ENCODE measurements around the gene LYPD6B. TPM values are rescaled to one million over a fixed set of nuclear protein-coding genes. Genes with fewer than 3 reads are reported as not detected.

The LYPD6B gene
- total RNA-seq, 2 donors from 2014 or later = 12.6 to 14.5 TPM

GRCh38 chr2:149015926-149016563 lies 22.5 kb upstream of the LYPD6B start:
- H3K27ac ChIP-seq (ENCODE audit: low read depth, low read length) = no peak overlapping the region
- no peak overlapping the region for H3K9ac ChIP-seq (ENCODE audit: extremely low read depth, low read length, poor library complexity, severe bottlenecking)
- H3K36me3 Mint-ChIP-seq (ENCODE audit: low read depth) = peaks cover 26% of the 10 kb centered on the region
- no peaks in the 10 kb centered on the region for H3K27me3 Mint-ChIP-seq (ENCODE audit: insufficient read depth)
- no peaks in the 10 kb centered on the region for H3K9me3 Mint-ChIP-seq
- no peaks in the 10 kb centered on the region for H3K27me3 ChIP-seq (ENCODE audit: control insufficient read depth, insufficient read depth, low read length, poor library complexity, severe bottlenecking)
- peaks cover 15% of the 10 kb centered on the region for H3K36me3 ChIP-seq (ENCODE audit: control insufficient read depth, insufficient read depth, low read length)
- TF ChIP-seq CTCF (conservative IDR thresholded peaks at IDR 0.05) = no peak
- no peak for DNase-seq
- H3K9me3 ChIP-seq (ENCODE audit: control insufficient read depth, low read length) = no peaks in the 10 kb centered on the region
- 87 to 94% methylated on average over 3 to 4 of the region's 4 CpGs for WGBS, 2 experiments (ENCODE audit: insufficient coverage in 1 of 2, insufficient read length in 1 of 2)
- H3K4me1 Mint-ChIP-seq = peaks cover 32% of the 10 kb centered on the region
- no peak overlapping the region for H3K4me3 Mint-ChIP-seq
- no peak overlapping the region for H3K4me3 ChIP-seq (ENCODE audit: low read length)
- no peak overlapping the region for H3K27ac Mint-ChIP-seq
- peaks cover 8% of the 10 kb centered on the region for H3K4me1 ChIP-seq (ENCODE audit: control insufficient read depth, insufficient read depth, low read length)

DNA sequence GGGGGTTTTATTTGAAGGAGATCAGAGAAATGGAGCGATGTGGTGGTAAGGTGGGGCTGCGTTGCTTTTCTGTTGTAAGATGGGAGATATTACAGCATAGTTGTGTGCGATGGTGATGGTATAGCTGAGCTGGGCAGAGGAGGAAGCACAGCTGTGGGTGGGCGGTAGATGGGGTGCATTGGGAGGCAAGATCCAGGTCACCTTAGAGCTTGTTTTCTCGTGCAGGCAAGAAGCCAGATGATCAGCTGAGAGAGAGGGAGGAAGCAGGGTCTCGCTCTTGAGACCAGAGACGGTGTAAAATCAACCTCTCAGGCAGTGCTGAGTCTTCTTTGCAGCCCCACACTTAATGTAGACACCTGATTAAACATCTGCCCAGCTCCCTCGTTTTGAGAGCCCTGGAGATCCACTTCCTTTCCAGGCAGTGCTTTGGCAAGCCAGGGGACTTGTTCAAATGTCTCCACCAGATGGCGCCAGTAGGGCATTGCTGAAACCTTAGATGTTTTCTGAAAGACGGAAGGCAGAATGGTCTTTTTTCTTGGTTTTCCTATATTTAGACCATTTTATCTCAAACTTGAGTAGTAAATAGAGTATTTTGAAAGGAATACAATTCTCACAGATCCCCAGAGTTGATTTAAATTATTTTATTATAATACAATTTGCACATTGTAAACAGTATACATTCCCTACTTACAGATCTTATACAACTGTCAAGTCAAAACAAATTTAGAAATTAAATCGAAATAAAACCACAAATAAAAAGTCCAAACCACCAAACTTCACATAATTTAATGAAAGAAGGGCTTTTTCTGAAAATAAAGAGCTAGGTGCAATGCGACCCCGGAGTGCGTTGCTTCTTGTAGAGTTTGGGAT lies 21.1 kb upstream of the LYPD6B start:
- no peaks in the 10 kb centered on the region for H3K9me3 Mint-ChIP-seq
- H3K36me3 ChIP-seq (ENCODE audit: control insufficient read depth, insufficient read depth, low read length) = peaks cover 7% of the 10 kb centered on the region
- no peak overlapping the region for H3K27ac Mint-ChIP-seq
- TF ChIP-seq CTCF (conservative IDR thresholded peaks at IDR 0.05) = peak; percentile 95
- no peaks in the 10 kb centered on the region for H3K27me3 Mint-ChIP-seq (ENCODE audit: insufficient read depth)
- no peaks in the 10 kb centered on the region for H3K27me3 ChIP-seq (ENCODE audit: control insufficient read depth, insufficient read depth, low read length, poor library complexity, severe bottlenecking)
- H3K4me1 Mint-ChIP-seq = peaks cover 32% of the 10 kb centered on the region
- H3K4me3 Mint-ChIP-seq = no peak overlapping the region
- H3K4me1 ChIP-seq (ENCODE audit: control insufficient read depth, insufficient read depth, low read length) = peaks cover 8% of the 10 kb centered on the region
- peaks cover 19% of the 10 kb centered on the region for H3K36me3 Mint-ChIP-seq (ENCODE audit: low read depth)
- no peak overlapping the region for H3K27ac ChIP-seq (ENCODE audit: low read depth, low read length)
- no peaks in the 10 kb centered on the region for H3K9me3 ChIP-seq (ENCODE audit: control insufficient read depth, low read length)
- DNase-seq = peak; percentile 94
- H3K4me3 ChIP-seq (ENCODE audit: low read length) = no peak overlapping the region
- WGBS, 2 experiments (ENCODE audit: insufficient coverage in 1 of 2, insufficient read length in 1 of 2) = 53 to 68% methylated on average over 4 to 14 of the region's 14 CpGs
- H3K9ac ChIP-seq (ENCODE audit: extremely low read depth, low read length, poor library complexity, severe bottlenecking) = no peak overlapping the region

GRCh38 chr2:149018981-149019380 lies 19.5 kb upstream of the LYPD6B start:
- H3K27me3 Mint-ChIP-seq (ENCODE audit: insufficient read depth) = no peaks in the 10 kb centered on the region
- 75 to 93% methylated on average over 1 to 3 of the region's 3 CpGs for WGBS, 2 experiments (ENCODE audit: insufficient coverage in 1 of 2, insufficient read length in 1 of 2)
- H3K4me1 Mint-ChIP-seq = peaks cover 32% of the 10 kb centered on the region
- H3K4me3 Mint-ChIP-seq = no peak overlapping the region
- peaks cover 5% of the 10 kb centered on the region for H3K36me3 ChIP-seq (ENCODE audit: control insufficient read depth, insufficient read depth, low read length)
- H3K36me3 Mint-ChIP-seq (ENCODE audit: low read depth) = peaks cover 14% of the 10 kb centered on the region
- no peak overlapping the region for H3K27ac ChIP-seq (ENCODE audit: low read depth, low read length)
- peak; percentile 7 for DNase-seq
- H3K27me3 ChIP-seq (ENCODE audit: control insufficient read depth, insufficient read depth, low read length, poor library complexity, severe bottlenecking) = no peaks in the 10 kb centered on the region
- no peak overlapping the region for H3K9ac ChIP-seq (ENCODE audit: extremely low read depth, low read length, poor library complexity, severe bottlenecking)
- H3K4me3 ChIP-seq (ENCODE audit: low read length) = no peak overlapping the region
- H3K9me3 Mint-ChIP-seq = no peaks in the 10 kb centered on the region
- no peaks in the 10 kb centered on the region for H3K9me3 ChIP-seq (ENCODE audit: control insufficient read depth, low read length)
- no peak for TF ChIP-seq CTCF (conservative IDR thresholded peaks at IDR 0.05)
- H3K4me1 ChIP-seq (ENCODE audit: control insufficient read depth, insufficient read depth, low read length) = peaks cover 8% of the 10 kb centered on the region
- H3K27ac Mint-ChIP-seq = no peak overlapping the region
